ENCODE results near the gene CHRFAM7A.
"Not testable (repeated sequence)": the region's sequence is repeated elsewhere in the genome, so short reads cannot be mapped to it uniquely, and the experiment has no call there.

CHRFAM7A gene

GRCh38 chr15:30321063-30321462, 72.3 kb downstream of the CHRFAM7A start:
- not testable (repeated sequence) for DNase-seq

GRCh38 chr15:30315704-30316103, 77.6 kb downstream of the CHRFAM7A start:
- not testable (repeated sequence) for DNase-seq

GRCh38 chr15:30310575-30310974, 82.8 kb downstream of the CHRFAM7A start:
- not testable (repeated sequence) for DNase-seq
